SK-N-SH treated with all-trans-retinoic acid at 6 μM for 48 hours (cell line): ENCODE results near the gene SEMA6B.

Experiments
- ATAC-seq: fragments of 200-7000 bp; cut with Tn5 transposase; 3 replicates; pipeline ENCODE4 v1.9.1; 2020; ENCODE audit warnings: mild to moderate bottlenecking, moderate library complexity
- ARNTL ChIP-seq: fragments of 450-650 bp; formaldehyde crosslinking; IDR thresholded peaks from 2 replicates; pipeline ENCODE4 v1.5.0; 2020; ENCODE audit warnings: low read depth, mild to moderate bottlenecking, moderate library complexity, borderline replicate concordance
- BACH2 ChIP-seq: fragments of 250-450 bp; sonication (Bioruptor Pico); IDR thresholded peaks from 2 replicates; pipeline ENCODE4 v1.9.0; 2021; ENCODE audit warnings: mild to moderate bottlenecking, borderline replicate concordance
- CSDC2 ChIP-seq: fragments of 250-450 bp; sonication (Bioruptor Pico); IDR thresholded peaks from 2 replicates; pipeline ENCODE4 v1.5.0; 2020; ENCODE audit warnings: mild to moderate bottlenecking, moderate library complexity
- GLIS3 ChIP-seq: fragments of 250-450 bp; sonication (Bioruptor Pico); IDR thresholded peaks from 2 replicates; pipeline ENCODE4 v1.5.0; 2020; ENCODE audit warnings: mild to moderate bottlenecking, moderate library complexity
- ISL1 ChIP-seq: fragments of 250-450 bp; sonication (Bioruptor Pico); IDR thresholded peaks from 2 replicates; pipeline ENCODE4 v2.1.2; 2022; ENCODE audit warnings: mild to moderate bottlenecking, moderate library complexity
- OSR1 ChIP-seq: fragments of 250-450 bp; sonication (Bioruptor Pico); IDR thresholded peaks from 2 replicates; pipeline ENCODE4 v1.8.0; 2022; ENCODE audit warnings: moderate library complexity, mild to moderate bottlenecking, inconsistent platforms
- PPARA ChIP-seq: fragments of 250-450 bp; sonication (Bioruptor Pico); IDR thresholded peaks from 2 replicates; pipeline ENCODE4 v1.5.0; 2020; ENCODE audit warnings: mild to moderate bottlenecking, borderline replicate concordance
- RARB ChIP-seq: fragments of 250-450 bp; sonication (Bioruptor Pico); IDR thresholded peaks from 2 replicates; pipeline ENCODE4 v1.8.0; 2021; ENCODE audit warnings: mild to moderate bottlenecking, moderate library complexity
- SNAI2 ChIP-seq: fragments of 250-450 bp; sonication (Bioruptor Pico); IDR thresholded peaks from 2 replicates; pipeline ENCODE4 v1.5.0; 2020; ENCODE audit warnings: mild to moderate bottlenecking, moderate library complexity
- ZC3H10 ChIP-seq: fragments of 250-450 bp; sonication (Bioruptor Pico); IDR thresholded peaks from 2 replicates; pipeline ENCODE4 v1.5.1; 2021; ENCODE audit warnings: mild to moderate bottlenecking, moderate library complexity
- ZFP3 ChIP-seq: fragments of 250-450 bp; sonication (Bioruptor Pico); IDR thresholded peaks from 2 replicates; pipeline ENCODE4 v1.5.0; 2020; ENCODE audit warnings: mild to moderate bottlenecking, moderate library complexity
- ZFP30 ChIP-seq: fragments of 450-650 bp; formaldehyde crosslinking; IDR thresholded peaks from 2 replicates; pipeline ENCODE4 v1.5.0; 2022; ENCODE audit warnings: mild to moderate bottlenecking, moderate library complexity
- ZNF70 ChIP-seq: fragments of 450-650 bp; formaldehyde crosslinking; IDR thresholded peaks from 2 replicates; pipeline ENCODE4 v1.5.0; 2020; ENCODE audit warnings: mild to moderate bottlenecking, moderate library complexity
- ZNF8 ChIP-seq: fragments of 450-650 bp; formaldehyde crosslinking; IDR thresholded peaks from 2 replicates; pipeline ENCODE4 v1.5.0; 2020; ENCODE audit warnings: mild to moderate bottlenecking, moderate library complexity
- TF ChIP-seq, protein P1 (sequence below): fragments of 250-450 bp; sonication (Bioruptor Pico); IDR thresholded peaks from 2 replicates; pipeline ENCODE4 v1.5.0; 2020; ENCODE audit warnings: mild to moderate bottlenecking, moderate library complexity
- TF ChIP-seq, protein P2 (sequence below): fragments of 250-450 bp; sonication (Bioruptor Pico); IDR thresholded peaks from 2 replicates; pipeline ENCODE4 v1.5.1; 2020; ENCODE audit warnings: low read depth, mild to moderate bottlenecking, moderate library complexity
- TF ChIP-seq, protein P3 (sequence below): fragments of 250-450 bp; sonication (Bioruptor Pico); IDR thresholded peaks from 2 replicates; pipeline ENCODE4 v1.5.1; 2021; ENCODE audit warnings: mild to moderate bottlenecking, moderate library complexity
- TF ChIP-seq, protein P4 (sequence below): fragments of 250-450 bp; sonication (Bioruptor Pico); IDR thresholded peaks from 2 replicates; pipeline ENCODE4 v1.8.0; 2021; ENCODE audit warnings: low read depth, mild to moderate bottlenecking, moderate library complexity, borderline replicate concordance
- TF ChIP-seq, protein P5 (sequence below): fragments of 250-450 bp; sonication (Bioruptor Pico); IDR thresholded peaks from 2 replicates; pipeline ENCODE4 v1.8.0; 2020; ENCODE audit warnings: mild to moderate bottlenecking, moderate library complexity, borderline replicate concordance

The SEMA6B gene

DNA sequence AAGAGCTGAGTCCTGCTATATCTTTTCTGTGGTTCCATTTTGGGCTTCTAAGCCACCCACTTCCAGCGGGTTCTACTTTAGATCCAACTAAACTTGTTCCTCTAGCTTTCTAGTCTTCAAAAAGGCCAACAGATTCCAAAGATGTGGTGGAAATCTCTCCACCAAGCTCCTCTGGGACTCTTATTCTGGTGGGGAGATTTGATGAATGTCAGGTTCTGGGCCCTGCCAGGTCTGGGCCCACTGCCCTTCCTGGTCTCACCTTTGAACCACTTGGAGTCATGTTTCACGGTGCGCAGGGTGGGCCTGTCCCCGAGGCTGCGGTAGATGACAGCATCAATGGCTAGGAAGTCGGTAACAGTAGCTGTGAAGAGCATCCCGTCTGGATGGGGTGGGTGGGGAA, 4.8 kb downstream of the SEMA6B start:
- TF ChIP-seq GLIS3 (CRISPR knock-in tag), result no peak
- no peak for ATAC-seq

DNA sequence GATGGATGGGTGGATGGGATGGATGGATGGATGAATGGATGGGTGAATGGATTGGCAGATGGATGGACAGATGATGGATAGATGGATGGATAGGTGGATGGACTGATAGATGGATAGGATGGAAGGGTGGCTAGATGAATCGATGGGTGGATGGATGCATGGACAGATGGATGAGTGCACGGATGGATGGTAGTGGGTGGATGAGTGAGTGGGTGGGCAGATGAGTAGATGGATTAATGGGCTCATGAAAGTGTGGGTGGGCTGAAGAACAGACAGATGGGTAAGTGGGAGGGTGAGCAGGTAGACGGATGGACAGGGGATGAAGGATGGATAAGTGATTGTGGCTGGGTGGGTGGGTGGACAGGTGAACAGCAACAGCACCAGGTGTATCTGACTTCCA, 5.7 kb downstream of the SEMA6B start:
- ATAC-seq, result no peak
- TF ChIP-seq SNAI2 (CRISPR knock-in tag) (no peak), ZNF8 (CRISPR knock-in tag) (no peak), GLIS3 (CRISPR knock-in tag) (no peak), ARNTL (CRISPR knock-in tag) (no peak), RARB (CRISPR knock-in tag) (no peak), ZFP3 (CRISPR knock-in tag) (no peak), ZNF70 (no peak), OSR1 (CRISPR knock-in tag) (no peak), CSDC2 (CRISPR knock-in tag) (no peak)
- TF ChIP-seq, protein P1, sequence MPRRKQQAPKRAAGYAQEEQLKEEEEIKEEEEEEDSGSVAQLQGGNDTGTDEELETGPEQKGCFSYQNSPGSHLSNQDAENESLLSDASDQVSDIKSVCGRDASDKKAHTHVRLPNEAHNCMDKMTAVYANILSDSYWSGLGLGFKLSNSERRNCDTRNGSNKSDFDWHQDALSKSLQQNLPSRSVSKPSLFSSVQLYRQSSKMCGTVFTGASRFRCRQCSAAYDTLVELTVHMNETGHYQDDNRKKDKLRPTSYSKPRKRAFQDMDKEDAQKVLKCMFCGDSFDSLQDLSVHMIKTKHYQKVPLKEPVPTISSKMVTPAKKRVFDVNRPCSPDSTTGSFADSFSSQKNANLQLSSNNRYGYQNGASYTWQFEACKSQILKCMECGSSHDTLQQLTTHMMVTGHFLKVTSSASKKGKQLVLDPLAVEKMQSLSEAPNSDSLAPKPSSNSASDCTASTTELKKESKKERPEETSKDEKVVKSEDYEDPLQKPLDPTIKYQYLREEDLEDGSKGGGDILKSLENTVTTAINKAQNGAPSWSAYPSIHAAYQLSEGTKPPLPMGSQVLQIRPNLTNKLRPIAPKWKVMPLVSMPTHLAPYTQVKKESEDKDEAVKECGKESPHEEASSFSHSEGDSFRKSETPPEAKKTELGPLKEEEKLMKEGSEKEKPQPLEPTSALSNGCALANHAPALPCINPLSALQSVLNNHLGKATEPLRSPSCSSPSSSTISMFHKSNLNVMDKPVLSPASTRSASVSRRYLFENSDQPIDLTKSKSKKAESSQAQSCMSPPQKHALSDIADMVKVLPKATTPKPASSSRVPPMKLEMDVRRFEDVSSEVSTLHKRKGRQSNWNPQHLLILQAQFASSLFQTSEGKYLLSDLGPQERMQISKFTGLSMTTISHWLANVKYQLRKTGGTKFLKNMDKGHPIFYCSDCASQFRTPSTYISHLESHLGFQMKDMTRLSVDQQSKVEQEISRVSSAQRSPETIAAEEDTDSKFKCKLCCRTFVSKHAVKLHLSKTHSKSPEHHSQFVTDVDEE (CRISPR knock-in tag), result no peak

DNA sequence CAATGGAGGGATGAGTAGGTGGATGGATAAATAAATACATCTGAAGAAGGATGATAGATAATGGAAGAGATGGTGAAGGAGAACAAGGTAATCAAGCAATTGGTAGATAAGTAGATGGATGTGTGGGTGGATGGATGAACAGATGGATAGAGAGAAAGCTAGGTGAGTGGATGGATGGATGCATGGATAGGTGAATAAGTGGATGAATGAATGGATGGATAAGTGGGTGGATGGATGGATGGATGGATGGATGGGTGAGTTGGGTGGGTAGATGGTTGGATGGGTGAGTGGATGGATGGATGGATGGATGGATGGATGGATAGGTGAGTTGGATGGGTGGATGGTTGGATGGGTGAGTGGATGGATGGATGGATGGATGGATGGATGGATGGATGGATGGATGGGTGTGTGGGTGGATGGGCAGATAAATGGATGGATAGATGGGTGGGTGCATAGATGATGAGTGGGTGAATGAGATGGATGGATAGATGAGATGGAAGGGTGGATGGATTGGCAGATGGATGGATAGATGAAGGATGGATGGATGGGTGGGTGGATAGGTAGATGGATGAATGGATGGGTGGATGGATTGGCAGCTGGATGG, 6.3 kb downstream of the SEMA6B start:
- ATAC-seq, result no peak
- TF ChIP-seq GLIS3 (CRISPR knock-in tag) (no peak), PPARA (CRISPR knock-in tag) (no peak), RARB (CRISPR knock-in tag) (no peak), BACH2 (CRISPR knock-in tag) (no peak), ISL1 (no peak), ZC3H10 (no peak), CSDC2 (CRISPR knock-in tag) (no peak), ZFP30 (CRISPR knock-in tag) (no peak)
- TF ChIP-seq, protein P2, sequence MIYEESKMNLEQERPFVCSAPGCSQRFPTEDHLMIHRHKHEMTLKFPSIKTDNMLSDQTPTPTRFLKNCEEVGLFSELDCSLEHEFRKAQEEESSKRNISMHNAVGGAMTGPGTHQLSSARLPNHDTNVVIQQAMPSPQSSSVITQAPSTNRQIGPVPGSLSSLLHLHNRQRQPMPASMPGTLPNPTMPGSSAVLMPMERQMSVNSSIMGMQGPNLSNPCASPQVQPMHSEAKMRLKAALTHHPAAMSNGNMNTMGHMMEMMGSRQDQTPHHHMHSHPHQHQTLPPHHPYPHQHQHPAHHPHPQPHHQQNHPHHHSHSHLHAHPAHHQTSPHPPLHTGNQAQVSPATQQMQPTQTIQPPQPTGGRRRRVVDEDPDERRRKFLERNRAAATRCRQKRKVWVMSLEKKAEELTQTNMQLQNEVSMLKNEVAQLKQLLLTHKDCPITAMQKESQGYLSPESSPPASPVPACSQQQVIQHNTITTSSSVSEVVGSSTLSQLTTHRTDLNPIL (CRISPR knock-in tag), result no peak

DNA sequence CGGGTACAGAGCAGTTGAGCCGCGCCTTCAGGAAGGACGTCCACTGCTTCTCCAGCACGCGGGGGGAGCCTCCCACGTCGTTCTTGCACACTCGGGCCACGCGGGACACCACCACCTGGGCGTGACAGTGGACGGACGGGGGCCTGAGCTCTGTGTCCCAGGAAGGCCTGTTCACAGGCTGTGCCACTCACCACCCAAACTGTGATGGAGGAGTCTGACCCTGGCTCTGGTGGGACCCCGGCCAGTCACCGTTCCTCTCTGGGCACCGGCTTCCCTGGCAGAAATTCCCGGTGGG, 7.0 kb downstream of the SEMA6B start:
- ATAC-seq, result no peak

More for the DNA sequence above, 7.0 kb downstream of the SEMA6B start:
- TF ChIP-seq ZNF8 (CRISPR knock-in tag) (no peak), OSR1 (CRISPR knock-in tag) (no peak), CSDC2 (CRISPR knock-in tag) (no peak), BACH2 (CRISPR knock-in tag) (no peak), SNAI2 (CRISPR knock-in tag) (no peak)
- TF ChIP-seq, protein P3, sequence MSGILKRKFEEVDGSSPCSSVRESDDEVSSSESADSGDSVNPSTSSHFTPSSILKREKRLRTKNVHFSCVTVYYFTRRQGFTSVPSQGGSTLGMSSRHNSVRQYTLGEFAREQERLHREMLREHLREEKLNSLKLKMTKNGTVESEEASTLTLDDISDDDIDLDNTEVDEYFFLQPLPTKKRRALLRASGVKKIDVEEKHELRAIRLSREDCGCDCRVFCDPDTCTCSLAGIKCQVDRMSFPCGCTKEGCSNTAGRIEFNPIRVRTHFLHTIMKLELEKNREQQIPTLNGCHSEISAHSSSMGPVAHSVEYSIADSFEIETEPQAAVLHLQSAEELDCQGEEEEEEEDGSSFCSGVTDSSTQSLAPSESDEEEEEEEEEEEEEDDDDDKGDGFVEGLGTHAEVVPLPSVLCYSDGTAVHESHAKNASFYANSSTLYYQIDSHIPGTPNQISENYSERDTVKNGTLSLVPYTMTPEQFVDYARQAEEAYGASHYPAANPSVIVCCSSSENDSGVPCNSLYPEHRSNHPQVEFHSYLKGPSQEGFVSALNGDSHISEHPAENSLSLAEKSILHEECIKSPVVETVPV (CRISPR knock-in tag), result no peak
- TF ChIP-seq, protein P4, sequence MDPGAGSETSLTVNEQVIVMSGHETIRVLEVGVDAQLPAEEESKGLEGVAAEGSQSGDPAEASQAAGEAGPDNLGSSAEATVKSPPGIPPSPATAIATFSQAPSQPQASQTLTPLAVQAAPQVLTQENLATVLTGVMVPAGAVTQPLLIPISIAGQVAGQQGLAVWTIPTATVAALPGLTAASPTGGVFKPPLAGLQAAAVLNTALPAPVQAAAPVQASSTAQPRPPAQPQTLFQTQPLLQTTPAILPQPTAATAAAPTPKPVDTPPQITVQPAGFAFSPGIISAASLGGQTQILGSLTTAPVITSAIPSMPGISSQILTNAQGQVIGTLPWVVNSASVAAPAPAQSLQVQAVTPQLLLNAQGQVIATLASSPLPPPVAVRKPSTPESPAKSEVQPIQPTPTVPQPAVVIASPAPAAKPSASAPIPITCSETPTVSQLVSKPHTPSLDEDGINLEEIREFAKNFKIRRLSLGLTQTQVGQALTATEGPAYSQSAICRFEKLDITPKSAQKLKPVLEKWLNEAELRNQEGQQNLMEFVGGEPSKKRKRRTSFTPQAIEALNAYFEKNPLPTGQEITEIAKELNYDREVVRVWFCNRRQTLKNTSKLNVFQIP, result no peak
- TF ChIP-seq, protein P1 (CRISPR knock-in tag), result no peak
- TF ChIP-seq, protein P5, sequence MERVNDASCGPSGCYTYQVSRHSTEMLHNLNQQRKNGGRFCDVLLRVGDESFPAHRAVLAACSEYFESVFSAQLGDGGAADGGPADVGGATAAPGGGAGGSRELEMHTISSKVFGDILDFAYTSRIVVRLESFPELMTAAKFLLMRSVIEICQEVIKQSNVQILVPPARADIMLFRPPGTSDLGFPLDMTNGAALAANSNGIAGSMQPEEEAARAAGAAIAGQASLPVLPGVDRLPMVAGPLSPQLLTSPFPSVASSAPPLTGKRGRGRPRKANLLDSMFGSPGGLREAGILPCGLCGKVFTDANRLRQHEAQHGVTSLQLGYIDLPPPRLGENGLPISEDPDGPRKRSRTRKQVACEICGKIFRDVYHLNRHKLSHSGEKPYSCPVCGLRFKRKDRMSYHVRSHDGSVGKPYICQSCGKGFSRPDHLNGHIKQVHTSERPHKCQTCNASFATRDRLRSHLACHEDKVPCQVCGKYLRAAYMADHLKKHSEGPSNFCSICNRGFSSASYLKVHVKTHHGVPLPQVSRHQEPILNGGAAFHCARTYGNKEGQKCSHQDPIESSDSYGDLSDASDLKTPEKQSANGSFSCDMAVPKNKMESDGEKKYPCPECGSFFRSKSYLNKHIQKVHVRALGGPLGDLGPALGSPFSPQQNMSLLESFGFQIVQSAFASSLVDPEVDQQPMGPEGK (CRISPR knock-in tag), result no peak
- TF ChIP-seq, all 23 proteins: peak for 0
